AG04450 (cell line): Measurements from ENCODE around the gene RHBDF2. TPM values are rescaled to one million over a fixed set of nuclear protein-coding genes. Genes with fewer than 3 reads are reported as not detected.
A peak's percentile ranks its signal among the peaks of the same experiment; 100 is the strongest.

Experiments used
- CTCF ChIA-PET: fragments of 300-600, 350-600 bp; formaldehyde crosslinking; extraction: SDS; loops from one replicate; lab custom pipeline; 2022; ENCODE audit warnings: antibody characterized with exemption, inconsistent platforms; lab: Charles Lee
- POLR2A ChIA-PET: fragments of 350-600 bp; formaldehyde crosslinking; extraction: SDS; loops from one replicate; lab custom pipeline; 2021; ENCODE audit warnings: antibody characterized with exemption, inconsistent platforms; lab: Yijun Ruan, JAX
- DNase-seq: peaks from one replicate; pipeline ENCODE4 v3.0.0-alpha.2; 2011; ENCODE audit warnings: low read depth, low spot score
- H3K27ac ChIP-seq: one replicate; pipeline ENCODE4 v1.5.1; 2012; ENCODE audit warnings: low read depth, low read length, control low read depth
- H3K27me3 ChIP-seq: one replicate; pipeline ENCODE4 v1.6.0; 2012; ENCODE audit warnings: low read length; ENCODE audit not compliant: control insufficient read depth, insufficient read depth
- H3K4me3 ChIP-seq: 2 replicates; pipeline ENCODE4 v1.5.1; 2011; ENCODE audit warnings: mild to moderate bottlenecking, low read depth, low read length, control low read depth
- H3K9me3 ChIP-seq: 2 replicates; pipeline ENCODE4 v1.5.1; 2012; ENCODE audit warnings: low read length; ENCODE audit not compliant: control insufficient read depth, insufficient read depth
- CTCF ChIP-seq: IDR thresholded peaks from 2 replicates; pipeline ENCODE4 v1.5.1; 2011; ENCODE audit warnings: low read depth, low read length, control low read depth, inconsistent platforms
- polyA plus RNA-seq: library from polyadenylated mRNA; depleted of rRNA; stranded (reverse); fragments of >200 nt; gene quantifications from 2 replicates; pipeline ENCODE4 v1.2.3, GENCODE V29; 2011

RHBDF2 gene
- polyA plus RNA-seq, 1 experiment = 5.4 TPM

- POLR2A ChIA-PET = interaction anchor here (0.8 kb wide), 1 partner anchor 12 kb away, joined by 3 read pairs; no protein-coding TSS in a partner anchor
- TF ChIP-seq CTCF = no peak
- Histone ChIP-seq H3K4me3 (no peak overlapping the region), H3K27ac (peak overlapping the region; percentile 21), H3K9me3 (peaks cover 2% of the 10 kb centered on the region; the same call in 1 of the 2 replicates), H3K27me3 (no peaks in the 10 kb centered on the region)
- DNase-seq = no peak
- CTCF ChIA-PET = interaction anchor here (0.6 kb wide), 1 partner anchor 23 kb away, joined by 3 read pairs; no protein-coding TSS in a partner anchor
Measured at GRCh38 chr17:76481071-76481655, 20.1 kb downstream of the RHBDF2 start.

- H3K9me3 ChIP-seq = peaks cover 2% of the 10 kb centered on the region; the same call in 1 of the 2 replicates
- DNase-seq = no peak
- POLR2A ChIA-PET = interaction anchor here (0.8 kb wide), 1 partner anchor 12 kb away, joined by 3 read pairs; no protein-coding TSS in a partner anchor
- H3K4me3 ChIP-seq = no peak overlapping the region
- no peaks in the 10 kb centered on the region for H3K27me3 ChIP-seq
- no peak for TF ChIP-seq CTCF
- CTCF ChIA-PET = interaction anchor here (0.6 kb wide), 1 partner anchor 23 kb away, joined by 3 read pairs; no protein-coding TSS in a partner anchor
- H3K27ac ChIP-seq = peak overlapping the region; percentile 21
Measured at GRCh38 chr17:76480632-76481031, 20.6 kb downstream of the RHBDF2 start.

GRCh38 chr17:76479515-76480060 lies 21.6 kb downstream of the RHBDF2 start:
- Histone ChIP-seq H3K27ac (no peak overlapping the region), H3K27me3 (no peaks in the 10 kb centered on the region), H3K4me3 (no peak overlapping the region), H3K9me3 (peaks cover 2% of the 10 kb centered on the region; the same call in 1 of the 2 replicates)
- no peak for DNase-seq
- TF ChIP-seq CTCF = no peak
- CTCF ChIA-PET = no interaction called here
- POLR2A ChIA-PET = no interaction called here

- Histone ChIP-seq H3K27ac (no peak overlapping the region), H3K9me3 (no peaks in the 10 kb centered on the region; the same call in 1 of the 2 replicates), H3K27me3 (no peaks in the 10 kb centered on the region), H3K4me3 (no peak overlapping the region)
- TF ChIP-seq CTCF = no peak
- no peak for DNase-seq
- ChIA-PET CTCF (no interaction called here), POLR2A (no interaction called here)
Measured at GRCh38 chr17:76478730-76479514, 22.3 kb downstream of the RHBDF2 start.
